HepG2 (cell line): ENCODE data around the gene WDR87. TPM values are rescaled to one million over a fixed set of nuclear protein-coding genes. Genes with fewer than 3 reads are reported as not detected.

Experiments used
- ATAC-seq: fragments of 200-7000 bp; cut with Tn5 transposase; 3 replicates; pipeline ENCODE4 v1.9.1; 2020; ENCODE audit warnings: mild to moderate bottlenecking, moderate library complexity
- BruUV-seq: library from RNA; stranded (reverse); fragments of 400-500 nt; replicated peaks from 2 replicates; lab custom pipeline; 2021; lab: Mats Ljungman, UMichigan
- CTCF ChIA-PET: fragments of 300-600 bp; formaldehyde crosslinking; extraction: SDS; loops from one replicate; lab custom pipeline; 2021; ENCODE audit warnings: low total read pairs, inconsistent platforms, low intra/inter-chr PET ratio; lab: Yijun Ruan, JAX
- POLR2A ChIA-PET: fragments of 350-600 bp; sonication (Branson Sonifier 250); formaldehyde crosslinking; loops from one replicate; lab custom pipeline; 2020; ENCODE audit warnings: antibody characterized with exemption, inconsistent platforms; lab: Yijun Ruan, JAX
- DNase-seq: peaks from one replicate; pipeline ENCODE4 v3.0.0-alpha.2; 2015; ENCODE audit warnings: low spot score
- FAIRE-seq: peaks from 3 replicates; lab custom pipeline; 2011; peaks lifted over from hg19 to GRCh38; lab: Jason Lieb, UNC
- H2AFZ ChIP-seq: one replicate; pipeline ENCODE4 v1.6.1; 2011; ENCODE audit warnings: low read length, inconsistent platforms
- H3K27ac ChIP-seq: fragments of 300-600 bp; 3 replicates; pipeline ENCODE4 v1.8.0; 2011; ENCODE audit warnings: mixed run types, mild to moderate bottlenecking, mixed read lengths, low read length, inconsistent platforms; ENCODE audit not compliant: insufficient read depth; ENCODE audit errors: extremely low read length
- H3K27me3 ChIP-seq, 2 experiments: fragments of 200-600 bp in 1 of 2; 2 replicates in 1 of 2; 3 replicates in 1 of 2; pipeline versions ENCODE4 v1.6.0 to v1.8.0; 2011; ENCODE audit warnings: low read length in 2 of 2, mild to moderate bottlenecking in 2 of 2, moderate library complexity in 2 of 2, inconsistent platforms in 1 of 2; ENCODE audit not compliant: insufficient read depth in 2 of 2, control insufficient read depth in 1 of 2
- H3K36me3 ChIP-seq, 2 experiments: fragments of 200-600 bp in 1 of 2; replicated peaks in 1 of 2; 2 replicates in 1 of 2; 3 replicates in 1 of 2; pipeline versions ENCODE4 v1.5.1 to v1.8.0; 2011; ENCODE audit warnings: low read length in 2 of 2, inconsistent platforms in 1 of 2; ENCODE audit not compliant: insufficient read depth in 2 of 2, control insufficient read depth in 1 of 2
- H3K4me1 ChIP-seq: 2 replicates; pipeline ENCODE4 v1.5.1; 2012; ENCODE audit warnings: low read length, inconsistent platforms; ENCODE audit not compliant: insufficient read depth
- H3K4me2 ChIP-seq: 2 replicates; pipeline ENCODE4 v1.6.0; 2011; ENCODE audit warnings: low read depth, low read length, inconsistent platforms
- H3K4me3 ChIP-seq, 3 experiments: fragments of 200-600 bp in 1 of 3; sonication (generic), shearing (Covaris generic) in 1 of 3; replicated peaks in 1 of 3; 2 replicates each; pipeline ENCODE4 v1.5.1; 2011 to 2016; ENCODE audit warnings: low read length in 3 of 3, inconsistent platforms in 2 of 3, low read depth in 2 of 3, mild to moderate bottlenecking in 2 of 3, control low read depth in 1 of 3, mixed read lengths in 1 of 3; ENCODE audit not compliant: insufficient read depth in 1 of 3
- H3K79me2 ChIP-seq: one replicate; pipeline ENCODE4 v1.6.1; 2011; ENCODE audit warnings: low read length, inconsistent platforms; ENCODE audit not compliant: insufficient read depth
- H3K9ac ChIP-seq: 2 replicates; pipeline ENCODE4 v1.6.0; 2011; ENCODE audit warnings: mild to moderate bottlenecking, low read depth, low read length, inconsistent platforms; ENCODE audit not compliant: insufficient read depth
- H3K9me3 ChIP-seq: 2 replicates; pipeline ENCODE4 v1.5.1; 2012; ENCODE audit warnings: mild to moderate bottlenecking, low read length
- H4K20me1 ChIP-seq: 2 replicates; pipeline ENCODE4 v1.6.0; 2011; ENCODE audit warnings: inconsistent platforms, mild to moderate bottlenecking, low read length, moderate library complexity; ENCODE audit not compliant: insufficient read depth
- FOSL2 ChIP-seq: sonication (generic); formaldehyde crosslinking; IDR thresholded peaks from 2 replicates; pipeline ENCODE4 v1.4.0; 2020; ENCODE audit warnings: missing genetic modification reagents
- FOXC1 ChIP-seq: sonication (generic); formaldehyde crosslinking; IDR thresholded peaks from 2 replicates; pipeline ENCODE4 v1.8.0; 2022; ENCODE audit warnings: mild to moderate bottlenecking, missing genetic modification reagents, borderline replicate concordance
- KLF13 ChIP-seq: sonication (generic); formaldehyde crosslinking; IDR thresholded peaks from 2 replicates; pipeline ENCODE4 v1.4.0; 2020; ENCODE audit warnings: mild to moderate bottlenecking, missing genetic modification reagents
- LRRFIP1 ChIP-seq: sonication (generic); formaldehyde crosslinking; conservative IDR thresholded peaks from 2 replicates; pipeline ENCODE4 v1.4.0; 2020; ENCODE audit warnings: missing genetic modification reagents
- MIER2 ChIP-seq: IDR thresholded peaks from 2 replicates; pipeline ENCODE4 v1.6.1; 2016; ENCODE audit warnings: missing biosample characterization, missing genetic modification reagents
- PHF20 ChIP-seq: sonication (generic); formaldehyde crosslinking; IDR thresholded peaks from 2 replicates; pipeline ENCODE4 v1.5.0; 2020; ENCODE audit warnings: mild to moderate bottlenecking, missing genetic modification reagents
- POGZ ChIP-seq: sonication (generic); formaldehyde crosslinking; IDR thresholded peaks from 2 replicates; pipeline ENCODE4 v1.4.0; 2020; ENCODE audit warnings: mild to moderate bottlenecking, missing genetic modification reagents
- SKI ChIP-seq: fragments of 450-650 bp; IDR thresholded peaks from one replicate; pipeline ENCODE4 v1.6.1; 2018; ENCODE audit warnings: mild to moderate bottlenecking; ENCODE audit not compliant: partially characterized antibody
- TARDBP ChIP-seq: sonication (generic); formaldehyde crosslinking; IDR thresholded peaks from 2 replicates; pipeline ENCODE4 v1.8.0; 2022; ENCODE audit warnings: mild to moderate bottlenecking, missing genetic modification reagents
- ZBTB8A ChIP-seq: sonication (generic); formaldehyde crosslinking; IDR thresholded peaks from 2 replicates; pipeline ENCODE4 v1.4.0; 2020; ENCODE audit warnings: mild to moderate bottlenecking, low read depth, missing genetic modification reagents, borderline replicate concordance
- ZNF414 ChIP-seq: sonication (generic); formaldehyde crosslinking; IDR thresholded peaks from 2 replicates; pipeline ENCODE4 v1.5.0; 2020; ENCODE audit warnings: missing genetic modification reagents
- ZNF775 ChIP-seq: sonication (generic); formaldehyde crosslinking; IDR thresholded peaks from 2 replicates; pipeline ENCODE4 v1.4.0; 2020; ENCODE audit warnings: missing genetic modification reagents, mild to moderate bottlenecking, moderate library complexity, borderline replicate concordance
- WGBS: methylation state at CpG from one replicate; pipeline ENCODE4 v1.1.6; 2017; ENCODE audit warnings: low lambda C conversion rate; 5-methylcytosine and 5-hydroxymethylcytosine counted together
- in situ Hi-C: cut with HindIII; loops from 2 replicates; pipeline ENCODE4 v1.10.0; 2017; ENCODE audit warnings: low pct_unique_long_range_greater_than_20kb; ENCODE audit not compliant: extremely low pct_ligation_motif_present
- intact Hi-C: fragments of 100-400 bp; cut with micrococcal nuclease; formaldehyde crosslinking; loops from one replicate; pipeline ENCODE4 v1.10.0; 2022; ENCODE audit not compliant: unreplicated experiment
- polyA plus RNA-seq, 8 experiments: library from polyadenylated mRNA; depleted of rRNA in 3 of 8; stranded (reverse) in 7 of 8; unstranded in 1 of 8; fragments of >200 nt; fragmentation: Illumina TruSeq in 4 of 8; extraction: Trizol in 4 of 8; gene quantifications; 2 replicates each; pipeline versions ENCODE4 v1.2.1 to v1.2.3, GENCODE V29; 2011 to 2016; ENCODE audit warnings: low read depth in 4 of 8, missing spikeins in 1 of 8, mixed read lengths in 1 of 8; ENCODE audit not compliant: insufficient read depth in 1 of 8
- total RNA-seq, 5 experiments: library from RNA; depleted of rRNA; stranded (reverse); fragments of >200 nt; fragmentation: Illumina TruSeq; extraction: Trizol; gene quantifications; 2 replicates each; pipeline ENCODE4 v1.2.3, GENCODE V29; 2016; ENCODE audit warnings: low read depth in 1 of 5
- TF ChIP-seq, protein P1 (sequence below): sonication (generic); IDR thresholded peaks from 2 replicates; pipeline ENCODE4 v1.6.1; 2016; ENCODE audit warnings: low read depth, borderline replicate concordance

Gene WDR87
- total and polyA plus RNA-seq, 2 of the 13 experiments (the other 11 are each of a cell fraction or from before 2014, with no cell fraction given) = not detected

DNA sequence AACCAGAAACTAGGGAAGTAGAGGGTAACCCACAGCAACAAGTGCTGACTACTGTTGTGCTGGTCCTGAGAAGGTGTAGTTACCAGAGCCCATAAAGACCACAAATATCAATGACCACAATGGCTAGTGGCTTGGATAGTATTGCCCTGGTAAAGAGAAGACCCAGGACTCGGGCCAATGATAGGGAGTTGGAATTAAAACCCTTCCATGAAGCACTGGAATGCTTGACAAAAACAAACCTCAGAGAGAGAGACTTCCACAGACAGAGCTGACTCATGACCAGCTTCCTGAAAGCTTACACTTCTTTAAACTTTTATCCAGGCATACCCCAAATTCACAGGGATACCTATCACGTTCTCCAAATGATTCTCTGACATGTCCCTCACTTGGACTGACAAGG lies 60.5 kb downstream of the WDR87 start:
- H3K36me3 ChIP-seq = no peaks in the 10 kb centered on the region
- in situ Hi-C loops (no loop called here), intact Hi-C loops (no loop called here)
- no peak overlapping the region for H3K4me3 ChIP-seq
- 0% methylated on average over 1 of the region's 2 CpGs for WGBS
- CTCF ChIA-PET = no interaction called here
- no peaks in the 10 kb centered on the region for H4K20me1 ChIP-seq
- H2AFZ ChIP-seq = no peak overlapping the region
- no peaks in the 10 kb centered on the region for H3K79me2 ChIP-seq
- no peak overlapping the region for H3K4me2 ChIP-seq
- H3K27me3 ChIP-seq = peaks cover 0 to 8% of the 10 kb centered on the region in 2 experiments; a peak in 2 of 5 replicates
- no peak overlapping the region for H3K27ac ChIP-seq
- no peak for DNase-seq
- POLR2A ChIA-PET = interaction anchor here (1.0 kb wide), 1 partner anchor 154 kb away, joined by 3 read pairs; no protein-coding TSS in a partner anchor
- no TSS peak for BruUV-seq
- H3K4me1 ChIP-seq = no peaks in the 10 kb centered on the region
- H3K9me3 ChIP-seq = no peaks in the 10 kb centered on the region
- ATAC-seq = no peak
- H3K9ac ChIP-seq = no peak overlapping the region
- no peak for FAIRE-seq
- TF ChIP-seq LRRFIP1 (CRISPR knock-in tag) (no peak), PHF20 (CRISPR knock-in tag) (no peak), TARDBP (CRISPR knock-in tag) (no peak), FOSL2 (no peak), KLF13 (CRISPR knock-in tag) (no peak), FOXC1 (CRISPR knock-in tag) (no peak), SKI (no peak), ZBTB8A (CRISPR knock-in tag) (no peak), ZNF414 (CRISPR knock-in tag) (no peak), ZNF775 (CRISPR knock-in tag) (no peak), POGZ (CRISPR knock-in tag) (no peak), MIER2 (CRISPR knock-in tag) (no peak)
- TF ChIP-seq, protein P1, sequence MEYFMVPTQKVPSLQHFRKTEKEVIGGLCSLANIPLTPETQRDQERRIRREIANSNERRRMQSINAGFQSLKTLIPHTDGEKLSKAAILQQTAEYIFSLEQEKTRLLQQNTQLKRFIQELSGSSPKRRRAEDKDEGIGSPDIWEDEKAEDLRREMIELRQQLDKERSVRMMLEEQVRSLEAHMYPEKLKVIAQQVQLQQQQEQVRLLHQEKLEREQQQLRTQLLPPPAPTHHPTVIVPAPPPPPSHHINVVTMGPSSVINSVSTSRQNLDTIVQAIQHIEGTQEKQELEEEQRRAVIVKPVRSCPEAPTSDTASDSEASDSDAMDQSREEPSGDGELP = no peak
